Muscle layer of colon (tissue), 2 donors: ENCODE data around the gene PINLYP.

ENCODE experiments used
- H3K27ac ChIP-seq: one replicate; pipeline ENCODE4 v1.7.0; 2013; ENCODE audit warnings: low read depth, mild to moderate bottlenecking, low read length, moderate library complexity
- H3K27me3 ChIP-seq, 2 donors: one replicate each; pipeline ENCODE4 v1.7.0; 2013; ENCODE audit warnings: low read length in 2 of 2, mild to moderate bottlenecking in 2 of 2; ENCODE audit not compliant: insufficient read depth in 2 of 2, control insufficient read depth in 1 of 2
- H3K36me3 ChIP-seq: one replicate; pipeline ENCODE4 v1.7.0; 2013; ENCODE audit warnings: mild to moderate bottlenecking, low read length; ENCODE audit not compliant: insufficient read depth
- H3K4me1 ChIP-seq: one replicate; pipeline ENCODE4 v1.7.0; 2013; ENCODE audit warnings: mild to moderate bottlenecking, low read length; ENCODE audit not compliant: insufficient read depth
- H3K4me3 ChIP-seq, 2 donors: one replicate each; pipeline ENCODE4 v1.7.0; 2013; ENCODE audit warnings: low read length in 2 of 2, low read depth in 1 of 2, mild to moderate bottlenecking in 1 of 2, moderate library complexity in 1 of 2
- H3K9ac ChIP-seq: one replicate; pipeline ENCODE4 v1.7.0; 2013; ENCODE audit warnings: low read length
- H3K9me3 ChIP-seq: one replicate; pipeline ENCODE4 v1.7.0; 2013; ENCODE audit warnings: mild to moderate bottlenecking, low read length
- donor health status: abdominal sarcoma.
- donor health status: Adenocarcinoma of cecum.

Gene PINLYP

GRCh38 chr19:43552198-43552450 lies 23.5 kb upstream of the PINLYP start:
- Histone ChIP-seq H3K27ac (no peak overlapping the region), H3K9me3 (no peaks in the 10 kb centered on the region), H3K27me3 (no peaks in the 10 kb centered on the region), H3K36me3 (peaks cover 53% of the 10 kb centered on the region), H3K4me3 (no peak overlapping the region), H3K9ac (no peak overlapping the region), H3K4me1 (no peaks in the 10 kb centered on the region)

- Histone ChIP-seq H3K9me3 (no peaks in the 10 kb centered on the region), H3K27ac (no peak overlapping the region), H3K4me3 (no peak overlapping the region), H3K27me3 (no peaks in the 10 kb centered on the region), H3K36me3 (peaks cover 56% of the 10 kb centered on the region), H3K9ac (no peak overlapping the region), H3K4me1 (no peaks in the 10 kb centered on the region)
Observed at GRCh38 chr19:43552616-43553015, 23.0 kb upstream of the PINLYP start.

GRCh38 chr19:43553656-43554055 lies 21.9 kb upstream of the PINLYP start:
- Histone ChIP-seq H3K27ac (no peak overlapping the region), H3K4me1 (no peaks in the 10 kb centered on the region), H3K9me3 (no peaks in the 10 kb centered on the region), H3K9ac (no peak overlapping the region), H3K36me3 (peaks cover 55% of the 10 kb centered on the region), H3K4me3 (no peak overlapping the region), H3K27me3 (no peaks in the 10 kb centered on the region)

DNA sequence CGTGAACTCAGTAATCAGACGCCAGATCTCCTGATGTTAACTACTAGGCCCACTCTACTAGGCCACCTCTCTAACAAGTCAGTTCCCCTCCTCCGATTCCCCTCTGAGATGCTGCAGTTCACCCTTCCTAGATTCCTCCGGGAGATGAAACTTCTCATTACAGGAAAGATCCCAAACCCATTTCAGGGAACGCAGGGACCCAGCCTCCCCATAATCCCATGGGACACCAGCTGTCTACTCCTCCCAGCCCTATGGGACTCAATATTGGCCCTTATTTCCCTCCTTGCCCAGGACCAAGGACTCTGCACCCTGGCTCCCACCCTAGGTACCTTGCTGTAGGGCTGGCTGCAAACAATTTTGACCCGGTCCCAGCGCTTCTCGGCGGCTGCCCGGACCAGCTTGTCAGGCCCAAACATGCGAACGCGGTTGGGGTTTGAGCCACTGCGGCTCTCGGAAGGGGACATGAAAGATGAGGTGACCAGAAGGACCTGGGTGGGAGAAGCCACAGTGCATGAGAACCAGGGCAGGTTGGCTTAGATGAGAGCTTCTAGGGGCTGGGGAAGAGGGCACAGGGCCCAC lies 21.2 kb upstream of the PINLYP start:
- Histone ChIP-seq H3K27ac (no peak overlapping the region), H3K36me3 (peaks cover 51% of the 10 kb centered on the region)

GRCh38 chr19:43555185-43555770 lies 20.3 kb upstream of the PINLYP start:
- H3K9me3 ChIP-seq = no peaks in the 10 kb centered on the region
- H3K27me3 ChIP-seq = no peaks in the 10 kb centered on the region
- no peaks in the 10 kb centered on the region for H3K4me1 ChIP-seq
- peaks cover 45% of the 10 kb centered on the region for H3K36me3 ChIP-seq
- no peak overlapping the region for H3K9ac ChIP-seq
- H3K27ac ChIP-seq = no peak overlapping the region
- H3K4me3 ChIP-seq = no peak overlapping the region

More for the DNA sequence above, 21.2 kb upstream of the PINLYP start:
- no peaks in the 10 kb centered on the region for H3K27me3 ChIP-seq
- H3K4me1 ChIP-seq = no peaks in the 10 kb centered on the region
- no peak overlapping the region for H3K9ac ChIP-seq
- no peaks in the 10 kb centered on the region for H3K9me3 ChIP-seq
- H3K4me3 ChIP-seq = no peak overlapping the region

GRCh38 chr19:43560687-43561086 lies 14.9 kb upstream of the PINLYP start:
- H3K27me3 ChIP-seq = no peaks in the 10 kb centered on the region
- H3K4me1 ChIP-seq = peaks cover 16% of the 10 kb centered on the region
- H3K9ac ChIP-seq = no peak overlapping the region
- peaks cover 4% of the 10 kb centered on the region for H3K36me3 ChIP-seq
- H3K27ac ChIP-seq = no peak overlapping the region
- no peak overlapping the region for H3K4me3 ChIP-seq
- H3K9me3 ChIP-seq = no peaks in the 10 kb centered on the region

DNA sequence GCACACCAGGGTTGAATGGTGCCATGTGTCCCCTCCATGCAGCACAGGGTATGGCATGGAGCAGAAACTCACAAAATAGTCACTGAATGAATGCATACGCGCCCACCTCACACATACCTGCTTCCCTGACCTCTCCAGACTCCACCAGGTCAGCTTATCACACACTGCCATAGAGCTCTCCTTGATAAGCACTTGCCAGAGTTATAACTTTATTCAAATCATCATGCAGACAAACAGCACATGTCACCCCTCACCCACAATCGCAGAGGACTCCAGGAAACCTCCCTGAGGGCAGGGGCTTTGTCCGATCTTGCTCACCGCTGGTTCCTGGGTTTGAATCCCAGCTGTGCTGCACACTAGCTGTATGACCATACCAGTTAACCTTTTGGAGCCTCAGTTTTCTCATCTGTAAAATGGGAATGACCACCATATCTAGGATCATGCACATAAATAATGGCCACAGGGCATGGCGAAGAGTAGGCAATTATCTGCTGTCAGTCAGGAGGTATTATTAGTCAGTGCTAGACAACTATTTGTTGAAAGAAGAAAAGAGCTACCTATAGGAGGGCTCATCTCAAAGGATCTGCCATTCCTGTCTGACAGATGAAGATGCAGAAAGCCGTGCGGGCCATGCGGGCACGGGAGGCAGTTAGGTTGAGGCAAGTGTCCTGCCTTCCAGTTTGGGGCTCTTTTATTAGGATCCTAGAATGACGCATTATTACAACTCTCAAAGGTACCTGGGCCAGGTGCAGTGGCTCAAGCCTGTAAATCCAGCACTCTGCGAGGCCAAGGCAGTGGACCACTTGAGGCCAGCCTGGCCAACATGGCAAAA lies 14.2 kb upstream of the PINLYP start:
- Histone ChIP-seq H3K4me1 (peaks cover 16% of the 10 kb centered on the region), H3K9me3 (no peaks in the 10 kb centered on the region), H3K27me3 (no peaks in the 10 kb centered on the region), H3K4me3 (no peak overlapping the region), H3K27ac (no peak overlapping the region), H3K36me3 (peaks cover 4% of the 10 kb centered on the region), H3K9ac (no peak overlapping the region)

- no peak overlapping the region for H3K4me3 ChIP-seq
- peaks cover 16% of the 10 kb centered on the region for H3K4me1 ChIP-seq
- no peaks in the 10 kb centered on the region for H3K27me3 ChIP-seq
- no peaks in the 10 kb centered on the region for H3K9me3 ChIP-seq
- no peak overlapping the region for H3K27ac ChIP-seq
- H3K36me3 ChIP-seq = peaks cover 2% of the 10 kb centered on the region
- H3K9ac ChIP-seq = no peak overlapping the region
Observed at GRCh38 chr19:43562226-43562697, 13.3 kb upstream of the PINLYP start.

GRCh38 chr19:43562698-43563241 lies 12.8 kb upstream of the PINLYP start:
- Histone ChIP-seq H3K27ac (no peak overlapping the region), H3K4me3 (no peak overlapping the region), H3K9me3 (no peaks in the 10 kb centered on the region), H3K27me3 (no peaks in the 10 kb centered on the region), H3K9ac (no peak overlapping the region), H3K36me3 (no peaks in the 10 kb centered on the region), H3K4me1 (peaks cover 16% of the 10 kb centered on the region)

- no peak overlapping the region for H3K4me3 ChIP-seq
- no peak overlapping the region for H3K27ac ChIP-seq
- H3K9ac ChIP-seq = no peak overlapping the region
- no peaks in the 10 kb centered on the region for H3K9me3 ChIP-seq
- H3K27me3 ChIP-seq = no peaks in the 10 kb centered on the region
- no peaks in the 10 kb centered on the region for H3K36me3 ChIP-seq
- peaks cover 16% of the 10 kb centered on the region for H3K4me1 ChIP-seq
Observed at GRCh38 chr19:43563816-43564457, 11.7 kb upstream of the PINLYP start.

- H3K36me3 ChIP-seq = no peaks in the 10 kb centered on the region
- H3K9me3 ChIP-seq = no peaks in the 10 kb centered on the region
- H3K9ac ChIP-seq = no peak overlapping the region
- peaks cover 16% of the 10 kb centered on the region for H3K4me1 ChIP-seq
- no peaks in the 10 kb centered on the region for H3K27me3 ChIP-seq
- no peak overlapping the region for H3K27ac ChIP-seq
- H3K4me3 ChIP-seq = no peak overlapping the region
Observed at GRCh38 chr19:43564800-43565199, 10.8 kb upstream of the PINLYP start.
